ENCODE data around the gene FSIP1.

FSIP1 gene

DNA sequence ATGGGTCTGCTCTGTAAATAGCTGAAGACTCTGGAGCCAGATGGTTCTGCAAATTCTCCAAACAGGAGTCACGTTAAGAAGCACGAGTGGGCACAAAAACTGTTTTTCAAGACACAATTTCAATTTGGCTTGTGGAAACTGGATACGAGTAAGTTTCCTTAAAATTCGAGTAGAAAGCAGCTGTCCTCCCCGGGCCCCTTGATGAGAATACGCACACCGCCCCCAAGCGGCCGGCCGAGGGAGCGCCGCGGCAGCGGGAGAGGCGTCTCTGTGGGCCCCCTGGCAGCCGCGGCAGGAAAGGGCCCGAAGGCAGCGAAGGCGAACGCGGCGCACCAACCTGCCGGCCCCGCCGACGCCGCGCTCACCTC is 202.5 kb downstream of the FSIP1 start:
- peak; percentile 94 for DNase-seq

DNA sequence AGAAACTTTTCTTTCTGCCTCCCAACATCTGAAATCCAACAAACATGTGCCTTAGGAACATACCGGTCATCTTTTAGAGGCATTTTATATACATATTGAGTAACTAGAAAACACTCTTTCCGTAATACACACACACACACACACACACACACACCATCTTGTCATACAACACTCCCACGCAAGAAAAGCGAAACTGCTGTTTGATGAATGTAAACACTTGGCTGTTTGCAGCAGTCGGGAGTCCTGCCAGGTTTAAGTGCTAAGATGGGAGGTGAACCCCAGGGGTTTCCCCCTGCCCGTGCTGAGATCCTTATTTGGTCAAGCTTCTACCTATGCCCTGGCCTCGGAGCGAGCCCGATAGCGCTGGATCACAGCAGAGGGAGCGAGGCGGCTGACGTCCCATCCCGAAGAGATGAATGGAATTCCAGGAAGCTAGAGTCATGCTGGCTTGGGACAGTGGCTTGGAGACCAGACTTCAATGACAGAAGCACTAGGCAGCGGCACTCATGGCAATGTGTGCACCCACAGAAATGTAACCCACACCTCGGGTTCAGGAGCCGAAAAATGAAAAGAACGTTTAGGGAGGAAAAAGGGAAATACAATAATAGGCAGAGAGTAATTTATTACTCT is 203.0 kb downstream of the FSIP1 start:
- peak; percentile 36 for DNase-seq

DNA sequence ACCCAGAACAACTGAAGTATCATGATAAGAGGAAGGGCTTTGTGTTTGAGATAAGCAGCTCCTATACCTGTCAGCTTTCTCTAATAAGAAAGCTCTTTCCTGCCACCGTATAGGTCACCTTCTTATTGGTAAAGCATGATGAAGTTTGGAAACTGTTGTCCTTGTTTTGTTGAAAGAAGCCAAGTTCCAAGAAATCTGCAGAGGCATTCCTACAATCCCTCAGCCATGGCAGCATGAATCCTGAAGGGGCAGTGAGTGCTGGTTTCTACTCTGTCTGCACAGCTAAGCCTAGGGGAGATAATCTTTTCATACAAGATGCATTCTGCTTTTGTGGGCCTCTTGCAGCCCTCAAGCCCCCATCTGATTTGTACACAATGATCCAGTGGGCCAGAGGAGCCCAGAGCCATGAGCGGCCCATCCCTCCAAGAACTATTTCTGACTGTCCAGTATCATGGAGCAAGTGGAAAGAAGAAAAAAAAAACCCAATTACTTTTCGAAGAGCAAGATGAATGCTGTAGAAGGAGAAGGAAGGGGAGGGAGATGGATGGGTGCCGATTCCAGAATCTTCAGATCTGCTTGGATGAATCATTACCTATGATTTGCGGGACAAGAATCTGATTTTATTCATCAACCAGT is 203.7 kb downstream of the FSIP1 start:
- no peak for DNase-seq

DNA sequence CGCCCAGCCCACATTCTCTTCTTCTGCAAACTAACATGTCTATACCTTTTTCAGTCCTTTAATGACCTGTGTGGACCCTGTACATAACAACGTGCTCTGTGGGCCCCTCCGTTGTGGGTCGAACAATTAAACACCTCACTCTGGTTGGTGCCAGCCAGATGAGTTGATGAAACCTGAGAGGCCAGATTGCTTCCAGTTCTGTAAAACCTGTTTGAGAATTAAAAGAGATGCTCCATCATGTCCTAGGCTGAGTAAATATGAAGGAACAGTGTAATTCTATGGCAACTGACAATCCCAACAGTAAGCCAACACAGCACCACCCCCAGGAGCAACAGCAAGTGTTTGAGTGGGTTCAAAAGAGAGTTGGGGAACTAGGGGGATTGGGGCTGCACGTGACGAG is 207.5 kb downstream of the FSIP1 start:
- DNase-seq, result no peak

DNA sequence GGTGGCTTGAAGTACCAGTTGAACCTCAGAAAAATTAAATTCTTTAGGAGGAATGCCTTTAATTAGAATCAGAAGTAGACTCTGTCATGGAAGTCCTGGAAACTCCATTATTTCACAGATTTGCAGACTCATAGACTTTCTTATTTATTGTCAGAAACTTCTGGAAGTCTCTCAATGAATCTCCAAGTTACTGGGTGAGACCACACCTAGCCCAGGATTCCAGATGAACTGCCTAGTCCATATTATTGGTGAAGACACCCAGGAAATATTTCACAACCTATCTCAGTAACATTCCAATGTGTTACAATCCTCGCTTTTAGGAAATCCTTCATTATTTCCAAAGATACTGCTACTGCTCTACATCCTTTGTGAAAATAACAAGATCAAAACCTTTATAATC is 208.2 kb downstream of the FSIP1 start:
- no peak for DNase-seq

DNA sequence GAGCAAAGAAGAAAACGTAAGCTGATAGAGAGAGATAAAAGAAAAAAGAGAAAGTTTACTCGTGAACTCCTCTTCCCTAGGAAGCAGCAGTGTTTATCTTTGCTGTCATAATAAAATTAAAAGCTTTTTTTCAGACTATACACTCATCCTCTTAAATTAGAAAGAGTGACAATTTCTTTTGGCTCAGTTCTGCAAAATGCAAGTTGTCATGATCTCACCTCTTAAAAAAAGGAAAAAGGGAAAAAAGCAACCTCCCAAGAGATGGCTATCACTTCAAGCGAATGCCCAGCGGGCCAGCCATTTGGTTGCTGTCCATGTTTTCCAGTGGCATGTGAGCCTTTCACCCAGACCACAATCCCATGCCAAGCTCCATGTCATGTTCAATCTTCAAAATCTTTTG is 208.8 kb downstream of the FSIP1 start:
- no peak for DNase-seq

DNA sequence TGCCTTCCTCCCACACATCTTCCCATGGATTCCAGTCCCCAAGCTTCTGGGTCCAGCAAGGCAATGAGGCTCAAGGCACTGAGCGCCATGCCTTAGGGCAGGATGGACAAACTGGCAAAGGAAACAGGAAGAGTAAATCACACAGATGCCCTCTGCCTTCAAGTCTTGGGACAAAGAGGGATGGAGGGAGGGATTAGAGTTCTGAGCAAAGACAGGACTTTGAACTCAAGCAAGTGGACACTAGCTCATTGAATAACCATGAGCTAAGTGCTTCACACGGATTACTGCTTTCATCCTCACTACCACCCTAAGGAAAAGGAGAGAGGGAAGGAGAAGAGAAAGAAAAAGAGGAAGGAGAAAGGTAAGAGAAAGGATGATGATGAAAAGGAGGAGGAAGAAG is 209.4 kb downstream of the FSIP1 start:
- no peak for DNase-seq

DNA sequence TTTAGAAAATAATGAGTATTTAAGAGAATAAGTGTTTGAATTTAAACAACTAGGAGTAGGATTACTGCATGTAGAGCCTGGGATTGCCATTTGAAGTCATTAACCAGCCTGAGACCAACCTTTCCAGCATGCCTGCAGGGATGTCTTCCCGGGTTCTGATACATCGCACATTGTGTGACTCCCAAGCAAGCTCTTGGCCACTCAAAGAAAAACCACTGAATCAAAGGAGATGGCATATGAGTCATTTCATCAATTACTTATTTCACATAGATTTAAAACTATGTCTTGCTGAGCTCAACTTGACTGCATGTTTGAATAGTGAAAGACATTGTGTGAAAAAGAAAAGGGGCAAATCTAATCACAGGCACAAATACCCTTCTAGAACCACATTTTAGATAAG is 216.8 kb downstream of the FSIP1 start:
- no peak for DNase-seq

DNA sequence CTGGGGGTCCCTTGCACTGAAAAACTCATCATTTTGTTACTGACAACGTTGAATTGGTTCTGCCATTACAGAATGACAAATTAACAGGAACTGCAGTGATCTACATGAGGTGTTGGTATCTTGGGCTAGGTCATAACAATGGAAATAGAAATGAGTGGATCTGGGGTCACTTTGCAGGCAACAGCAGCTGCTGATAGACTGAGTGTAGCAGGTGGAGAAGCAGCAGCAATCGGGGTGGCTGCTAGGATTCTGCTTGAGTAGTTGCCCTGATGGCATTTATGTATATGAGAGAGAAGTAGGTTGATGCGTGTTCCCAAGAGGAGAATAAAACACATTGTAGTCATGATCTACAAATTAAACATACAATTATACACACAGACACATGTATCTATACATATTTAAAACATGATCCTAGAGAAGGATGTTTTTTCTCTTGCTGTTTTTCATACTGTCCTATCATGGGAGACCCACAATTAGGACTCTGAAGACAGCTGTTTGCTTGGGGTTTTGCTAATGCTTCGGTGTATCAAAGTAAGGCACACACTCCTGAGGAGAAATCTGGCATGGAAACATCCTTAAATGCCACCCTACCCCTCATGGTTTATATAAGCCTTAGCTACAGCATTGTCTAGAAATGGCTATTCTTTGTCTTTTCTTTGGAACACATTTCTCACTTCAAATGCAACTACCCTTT is 217.5 kb downstream of the FSIP1 start:
- no peak for DNase-seq

DNA sequence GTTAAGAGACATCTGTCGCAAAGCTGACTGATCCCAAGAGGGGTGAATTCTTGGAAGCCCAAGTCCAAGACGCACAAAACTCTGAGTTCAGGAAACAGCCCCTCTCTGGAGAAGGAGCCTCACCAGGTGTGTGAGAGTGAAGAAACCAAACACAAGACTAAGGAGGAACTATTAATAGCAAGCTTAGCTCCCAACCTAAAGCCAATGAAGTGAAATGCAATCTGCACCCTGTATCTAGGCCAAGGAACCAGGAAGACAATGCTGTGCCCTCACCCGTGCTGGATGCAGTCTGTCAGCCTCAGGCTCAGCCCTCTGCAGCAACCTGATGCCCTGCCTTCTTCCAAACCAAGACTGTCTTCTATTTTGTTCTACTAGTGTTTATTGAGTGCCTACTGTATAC is 224.2 kb downstream of the FSIP1 start:
- no peak for DNase-seq

DNA sequence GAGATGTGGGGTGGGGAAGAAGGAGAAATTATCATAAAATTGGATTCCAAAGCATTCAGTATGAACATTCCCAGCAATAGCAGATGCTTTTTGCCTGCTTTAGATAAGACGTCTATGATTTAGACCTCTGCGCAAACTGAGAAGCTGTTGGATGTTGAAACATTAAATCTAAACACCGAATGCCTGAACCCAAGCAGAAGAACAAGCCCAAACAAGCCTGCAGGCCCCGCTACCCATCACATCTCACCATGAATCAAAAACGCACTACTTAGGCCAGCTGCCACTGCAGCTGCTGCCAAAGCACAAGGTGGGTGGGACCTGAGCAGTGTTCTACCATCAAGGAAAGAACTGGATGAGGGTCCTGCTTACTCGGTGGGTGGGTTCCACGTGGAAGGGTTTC is 226.2 kb downstream of the FSIP1 start:
- no peak for DNase-seq

DNA sequence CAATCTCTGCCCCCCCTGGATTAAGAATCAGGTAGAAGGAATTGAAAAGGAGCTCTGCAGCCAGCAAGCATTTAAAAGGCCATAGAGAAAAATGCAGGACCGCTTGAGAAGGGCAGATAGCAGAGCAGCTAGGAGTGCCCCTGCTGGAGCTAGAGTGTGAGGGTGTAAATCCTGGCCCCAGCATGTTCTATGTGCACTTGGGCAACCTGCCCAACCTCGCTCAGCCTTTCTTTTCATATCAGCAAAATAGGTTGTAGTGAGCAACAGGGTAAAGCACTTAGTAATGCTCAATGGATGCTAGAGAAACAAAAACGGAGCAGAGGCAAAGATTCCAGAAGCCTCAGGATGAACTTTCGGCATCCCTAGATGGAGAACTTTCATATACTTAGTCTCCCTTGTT is 226.8 kb downstream of the FSIP1 start:
- no peak for DNase-seq

DNA sequence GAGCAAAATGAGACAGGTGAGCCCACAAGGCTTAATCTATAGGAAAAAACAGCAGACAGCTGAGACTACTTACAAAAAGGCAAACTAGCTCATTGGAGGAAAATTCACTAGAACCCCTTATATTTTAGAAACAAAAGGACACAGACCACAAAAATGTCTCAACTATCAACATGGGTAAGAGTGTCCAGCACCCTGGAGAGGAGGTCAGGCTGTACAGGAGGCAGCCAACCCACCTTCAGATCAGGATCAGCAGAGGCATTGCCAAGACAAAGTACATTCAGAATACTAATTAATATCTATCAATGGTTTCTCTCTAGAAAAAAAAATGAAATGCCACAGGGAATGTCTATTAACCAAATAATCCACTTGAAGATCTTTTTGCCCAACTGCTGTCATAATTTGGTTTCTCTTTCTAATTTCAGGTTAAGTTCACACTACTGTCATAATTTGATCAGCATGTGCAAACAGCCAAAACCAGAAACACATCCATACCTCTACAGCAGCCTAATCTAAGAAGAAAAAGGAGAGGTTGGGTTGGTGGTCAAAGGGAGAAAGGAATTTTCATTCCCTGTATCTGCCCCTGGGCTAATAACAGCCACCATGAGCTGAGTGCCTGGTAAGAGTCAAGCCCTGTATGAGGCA is 227.8 kb downstream of the FSIP1 start:
- no peak for DNase-seq

DNA sequence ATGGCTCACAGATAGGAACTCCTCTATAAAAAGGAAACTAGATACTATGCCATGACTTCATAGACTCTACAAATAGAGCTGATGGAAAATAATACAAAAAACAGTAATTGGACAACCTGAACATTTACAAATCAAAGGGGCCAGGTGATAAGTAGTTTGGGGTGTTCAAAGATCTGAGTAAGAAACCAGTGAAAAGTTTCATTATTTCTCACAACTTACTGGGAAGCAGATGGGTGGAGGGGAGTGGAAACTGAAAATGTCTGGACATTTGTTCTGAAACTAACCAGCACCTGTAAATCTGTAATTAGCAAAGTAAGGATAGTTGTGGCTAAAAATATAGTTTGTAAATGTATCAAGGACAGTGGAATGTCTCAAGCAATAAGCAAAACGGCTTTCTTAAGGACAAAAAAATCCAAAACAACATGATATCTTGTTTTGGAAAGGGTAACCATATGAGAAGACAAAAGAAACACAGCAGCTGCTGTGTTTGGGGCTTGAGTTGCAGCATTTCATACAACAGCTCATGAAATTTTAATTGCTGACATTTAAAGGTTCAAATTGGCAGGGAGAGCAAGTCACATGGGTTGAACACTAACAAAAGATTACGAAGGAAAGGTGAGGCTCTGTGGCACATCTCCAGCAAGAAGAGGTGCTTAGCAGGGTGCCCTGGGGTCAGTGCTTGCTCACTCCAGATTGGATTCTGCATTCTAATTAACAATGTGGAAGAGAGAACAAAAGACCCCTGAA is 228.5 kb downstream of the FSIP1 start:
- no peak for DNase-seq

DNA sequence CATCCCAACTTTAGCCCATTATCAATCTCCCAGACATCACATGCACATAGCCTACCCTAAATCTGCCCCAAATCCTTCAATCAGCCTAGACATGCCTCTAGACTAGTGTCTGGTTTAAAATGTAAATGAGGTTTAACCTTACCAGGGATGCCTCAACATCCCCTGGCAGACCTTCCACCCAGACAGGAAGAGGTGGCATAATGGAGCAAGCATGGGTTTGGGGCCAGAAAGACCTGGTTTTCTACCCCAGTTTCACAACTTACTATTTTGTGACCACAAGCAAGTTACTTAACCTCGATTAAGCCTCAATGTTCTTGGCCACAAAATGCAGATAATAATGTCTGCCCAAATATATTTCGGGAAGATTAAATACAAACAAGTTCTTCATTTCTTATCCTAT is 230.1 kb downstream of the FSIP1 start:
- no peak for DNase-seq

DNA sequence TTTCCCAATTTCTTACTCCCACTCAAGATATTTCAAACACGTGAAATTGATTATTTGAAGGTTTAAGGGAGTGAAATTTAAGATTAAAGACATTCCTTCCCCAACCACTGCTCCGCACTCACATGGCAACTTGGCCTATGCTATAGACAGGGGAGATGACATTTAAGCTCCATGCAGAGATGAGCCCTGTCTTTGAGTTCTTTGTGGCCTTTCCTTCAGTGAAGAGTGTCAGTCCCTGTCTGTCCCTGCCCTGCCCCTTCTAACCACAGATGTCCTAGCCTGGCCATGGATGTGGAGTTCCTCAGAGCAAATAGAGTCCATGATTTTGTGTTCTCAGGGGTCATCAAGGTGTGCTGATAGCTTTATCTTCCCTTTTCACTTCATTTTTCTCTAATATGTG is 231.2 kb downstream of the FSIP1 start:
- DNase-seq, result no peak
